ENCODE measurements around the gene ZFYVE1.
"Not testable (repeated sequence)": the region's sequence is repeated elsewhere in the genome, so short reads cannot be mapped to it uniquely, and the experiment has no call there.

The ZFYVE1 gene

GRCh38 chr14:73022051-73022450 is 4.9 kb downstream of the ZFYVE1 start:
- H3K27me3 Mint-ChIP-seq (ENCODE audit: low read depth) = no peaks in the 10 kb centered on the region
- no peak overlapping the region for H3K4me3 Mint-ChIP-seq
- H3K36me3 Mint-ChIP-seq (ENCODE audit: low read depth) = peaks cover 32% of the 10 kb centered on the region
- no peak for DNase-seq (ENCODE audit: low spot score)
- H3K27ac Mint-ChIP-seq = no peak overlapping the region
- peaks cover 22% of the 10 kb centered on the region for H3K4me1 Mint-ChIP-seq (ENCODE audit: low read depth)
- H3K9me3 Mint-ChIP-seq = no peaks in the 10 kb centered on the region

- Mint-ChIP-seq H3K36me3 (ENCODE audit: low read depth) (peaks cover 30% of the 10 kb centered on the region), H3K4me1 (ENCODE audit: low read depth) (peaks cover 18% of the 10 kb centered on the region)
- not testable (repeated sequence) for DNase-seq (ENCODE audit: low spot score); H3K27me3 Mint-ChIP-seq (ENCODE audit: low read depth); H3K9me3 Mint-ChIP-seq; H3K27ac Mint-ChIP-seq; H3K4me3 Mint-ChIP-seq
Observed at GRCh38 chr14:73016011-73016410, 10.9 kb downstream of the ZFYVE1 start.

- not testable (repeated sequence) for H3K27me3 Mint-ChIP-seq (ENCODE audit: low read depth); H3K4me3 Mint-ChIP-seq; H3K27ac Mint-ChIP-seq; DNase-seq (ENCODE audit: low spot score); H3K9me3 Mint-ChIP-seq
- H3K4me1 Mint-ChIP-seq (ENCODE audit: low read depth) = peaks cover 18% of the 10 kb centered on the region
- peaks cover 30% of the 10 kb centered on the region for H3K36me3 Mint-ChIP-seq (ENCODE audit: low read depth)
Observed at GRCh38 chr14:73015552-73015951, 11.4 kb downstream of the ZFYVE1 start.

GRCh38 chr14:73014105-73014504 is 12.8 kb downstream of the ZFYVE1 start:
- Mint-ChIP-seq H3K4me3 (no peak overlapping the region), H3K4me1 (ENCODE audit: low read depth) (peaks cover 18% of the 10 kb centered on the region), H3K9me3 (no peaks in the 10 kb centered on the region), H3K36me3 (ENCODE audit: low read depth) (peaks cover 32% of the 10 kb centered on the region), H3K27me3 (ENCODE audit: low read depth) (no peaks in the 10 kb centered on the region), H3K27ac (peak overlapping the region; percentile 39)
- DNase-seq (ENCODE audit: low spot score) = peak; percentile 46

GRCh38 chr14:73011189-73011588 is 15.7 kb downstream of the ZFYVE1 start:
- not testable (repeated sequence) for H3K27ac Mint-ChIP-seq; H3K27me3 Mint-ChIP-seq (ENCODE audit: low read depth); DNase-seq (ENCODE audit: low spot score); H3K9me3 Mint-ChIP-seq; H3K4me3 Mint-ChIP-seq
- H3K36me3 Mint-ChIP-seq (ENCODE audit: low read depth) = peaks cover 36% of the 10 kb centered on the region
- H3K4me1 Mint-ChIP-seq (ENCODE audit: low read depth) = peaks cover 16% of the 10 kb centered on the region

- no peak for DNase-seq (ENCODE audit: low spot score)
- Mint-ChIP-seq H3K4me1 (ENCODE audit: low read depth) (peaks cover 2% of the 10 kb centered on the region), H3K27me3 (ENCODE audit: low read depth) (no peaks in the 10 kb centered on the region), H3K4me3 (no peak overlapping the region), H3K27ac (no peak overlapping the region), H3K36me3 (ENCODE audit: low read depth) (peaks cover 21% of the 10 kb centered on the region), H3K9me3 (no peaks in the 10 kb centered on the region)
Observed at GRCh38 chr14:73008501-73008900, 18.4 kb downstream of the ZFYVE1 start.

- Mint-ChIP-seq H3K4me3 (no peak overlapping the region), H3K27ac (no peak overlapping the region), H3K4me1 (ENCODE audit: low read depth) (peaks cover 2% of the 10 kb centered on the region), H3K36me3 (ENCODE audit: low read depth) (peaks cover 18% of the 10 kb centered on the region), H3K9me3 (no peaks in the 10 kb centered on the region), H3K27me3 (ENCODE audit: low read depth) (no peaks in the 10 kb centered on the region)
- no peak for DNase-seq (ENCODE audit: low spot score)
Observed at GRCh38 chr14:73007835-73008234, 19.1 kb downstream of the ZFYVE1 start.

- not testable (repeated sequence) for H3K27me3 Mint-ChIP-seq (ENCODE audit: low read depth); H3K4me3 Mint-ChIP-seq; H3K9me3 Mint-ChIP-seq; H3K27ac Mint-ChIP-seq; DNase-seq (ENCODE audit: low spot score); H3K4me1 Mint-ChIP-seq (ENCODE audit: low read depth)
- H3K36me3 Mint-ChIP-seq (ENCODE audit: low read depth) = peaks cover 13% of the 10 kb centered on the region
Observed at GRCh38 chr14:73004641-73005040, 22.3 kb downstream of the ZFYVE1 start.

GRCh38 chr14:73003681-73004080 is 23.2 kb downstream of the ZFYVE1 start:
- Mint-ChIP-seq H3K27ac (no peak overlapping the region), H3K36me3 (ENCODE audit: low read depth) (peaks cover 8% of the 10 kb centered on the region), H3K4me3 (no peak overlapping the region), H3K27me3 (ENCODE audit: low read depth) (no peaks in the 10 kb centered on the region), H3K9me3 (no peaks in the 10 kb centered on the region), H3K4me1 (ENCODE audit: low read depth) (no peaks in the 10 kb centered on the region)
- DNase-seq (ENCODE audit: low spot score) = no peak

GRCh38 chr14:73000073-73000472 is 26.8 kb downstream of the ZFYVE1 start:
- Mint-ChIP-seq H3K4me3 (no peak overlapping the region), H3K36me3 (ENCODE audit: low read depth) (peaks cover 25% of the 10 kb centered on the region), H3K4me1 (ENCODE audit: low read depth) (no peaks in the 10 kb centered on the region), H3K9me3 (no peaks in the 10 kb centered on the region), H3K27ac (no peak overlapping the region), H3K27me3 (ENCODE audit: low read depth) (no peaks in the 10 kb centered on the region)
- no peak for DNase-seq (ENCODE audit: low spot score)

- H3K4me1 Mint-ChIP-seq (ENCODE audit: low read depth) = no peaks in the 10 kb centered on the region
- DNase-seq (ENCODE audit: low spot score) = no peak
- H3K36me3 Mint-ChIP-seq (ENCODE audit: low read depth) = peaks cover 29% of the 10 kb centered on the region
- no peaks in the 10 kb centered on the region for H3K9me3 Mint-ChIP-seq
- no peaks in the 10 kb centered on the region for H3K27me3 Mint-ChIP-seq (ENCODE audit: low read depth)
- no peak overlapping the region for H3K27ac Mint-ChIP-seq
- H3K4me3 Mint-ChIP-seq = no peak overlapping the region
Observed at GRCh38 chr14:72999316-72999715, 27.6 kb downstream of the ZFYVE1 start.

- no peak for DNase-seq (ENCODE audit: low spot score)
- no peaks in the 10 kb centered on the region for H3K27me3 Mint-ChIP-seq (ENCODE audit: low read depth)
- H3K9me3 Mint-ChIP-seq = no peaks in the 10 kb centered on the region
- H3K36me3 Mint-ChIP-seq (ENCODE audit: low read depth) = peaks cover 30% of the 10 kb centered on the region
- H3K27ac Mint-ChIP-seq = no peak overlapping the region
- no peak overlapping the region for H3K4me3 Mint-ChIP-seq
- H3K4me1 Mint-ChIP-seq (ENCODE audit: low read depth) = no peaks in the 10 kb centered on the region
Observed at GRCh38 chr14:72998252-72998903, 28.5 kb downstream of the ZFYVE1 start.

- Mint-ChIP-seq H3K36me3 (ENCODE audit: low read depth) (peaks cover 38% of the 10 kb centered on the region), H3K9me3 (no peaks in the 10 kb centered on the region), H3K4me1 (ENCODE audit: low read depth) (no peaks in the 10 kb centered on the region), H3K27ac (no peak overlapping the region), H3K27me3 (ENCODE audit: low read depth) (no peaks in the 10 kb centered on the region), H3K4me3 (no peak overlapping the region)
- DNase-seq (ENCODE audit: low spot score) = no peak
Observed at GRCh38 chr14:72996916-72997315, 30.0 kb downstream of the ZFYVE1 start.

- Mint-ChIP-seq H3K4me1 (ENCODE audit: low read depth) (no peaks in the 10 kb centered on the region), H3K9me3 (no peaks in the 10 kb centered on the region), H3K27ac (no peak overlapping the region), H3K27me3 (ENCODE audit: low read depth) (no peaks in the 10 kb centered on the region), H3K36me3 (ENCODE audit: low read depth) (peaks cover 14% of the 10 kb centered on the region), H3K4me3 (no peak overlapping the region)
- no peak for DNase-seq (ENCODE audit: low spot score)
Observed at GRCh38 chr14:72990171-72990570, 36.7 kb downstream of the ZFYVE1 start.

- DNase-seq (ENCODE audit: low spot score) = no peak
- Mint-ChIP-seq H3K9me3 (no peaks in the 10 kb centered on the region), H3K36me3 (ENCODE audit: low read depth) (peaks cover 16% of the 10 kb centered on the region), H3K27ac (no peak overlapping the region), H3K4me1 (ENCODE audit: low read depth) (peaks cover 4% of the 10 kb centered on the region), H3K27me3 (ENCODE audit: low read depth) (no peaks in the 10 kb centered on the region), H3K4me3 (no peak overlapping the region)
Observed at GRCh38 chr14:72986857-72987256, 40.0 kb downstream of the ZFYVE1 start.

Measured in T-helper 2 cell treated with Interferon-gamma antibody and Interleukin-4, amounts not matched to agents 5 μg/mL and 100 μg/mL, for 36 hours (primary cell).